HG03432 (cell line): ENCODE measurements around the gene S100A10.

Experiments
- ATAC-seq: cut with Tn5 transposase; IDR thresholded peaks from one replicate; pipeline ENCODE4 v1.9.1; 2021; ENCODE audit warnings: mild to moderate bottlenecking, moderate library complexity; ENCODE audit not compliant: unreplicated experiment

The S100A10 gene

GRCh38 chr1:151966061-151966460 is 27.6 kb downstream of the S100A10 start:
- no peak for ATAC-seq

- ATAC-seq = no peak
Observed at GRCh38 chr1:151964510-151964909, 29.1 kb downstream of the S100A10 start.

GRCh38 chr1:151963288-151963687 is 30.4 kb downstream of the S100A10 start:
- ATAC-seq = no peak

- no peak for ATAC-seq
Observed at GRCh38 chr1:151961833-151962232, 31.8 kb downstream of the S100A10 start.

GRCh38 chr1:151960780-151961513 is 32.7 kb downstream of the S100A10 start:
- ATAC-seq = no peak

GRCh38 chr1:151958959-151959358 is 34.7 kb downstream of the S100A10 start:
- no peak for ATAC-seq

GRCh38 chr1:151956957-151957497 is 36.6 kb downstream of the S100A10 start:
- no peak for ATAC-seq

GRCh38 chr1:151953409-151954094 is 40.1 kb downstream of the S100A10 start:
- no peak for ATAC-seq

GRCh38 chr1:151952811-151953210 is 40.8 kb downstream of the S100A10 start:
- no peak for ATAC-seq

GRCh38 chr1:151949371-151950193 is 44.1 kb downstream of the S100A10 start:
- no peak for ATAC-seq

- no peak for ATAC-seq
Observed at GRCh38 chr1:151948506-151948905, 45.2 kb downstream of the S100A10 start.

- no peak for ATAC-seq
Observed at GRCh38 chr1:151947140-151947539, 46.5 kb downstream of the S100A10 start.

GRCh38 chr1:151945725-151946722 is 47.6 kb downstream of the S100A10 start:
- ATAC-seq = no peak

- no peak for ATAC-seq
Observed at GRCh38 chr1:151944857-151945575, 48.6 kb downstream of the S100A10 start.

GRCh38 chr1:151944126-151944856 is 49.4 kb downstream of the S100A10 start:
- ATAC-seq = no peak

- no peak for ATAC-seq
Observed at GRCh38 chr1:151943591-151943990, 50.1 kb downstream of the S100A10 start.

- ATAC-seq = no peak
Observed at GRCh38 chr1:151942882-151943281, 50.8 kb downstream of the S100A10 start.

GRCh38 chr1:151940541-151940940 is 53.1 kb downstream of the S100A10 start:
- no peak for ATAC-seq

GRCh38 chr1:151939779-151940178 is 53.9 kb downstream of the S100A10 start:
- ATAC-seq = no peak
